Body of pancreas (tissue), 4 donors: ENCODE data around the gene FABP1.

ENCODE experiments used
- CTCF ChIP-seq, 7 experiments: fragments of 450-650 bp in 4 of 7; fragments of 200-600 bp in 3 of 7; sonication (generic) in 3 of 7; IDR thresholded peaks; one replicate each; pipeline ENCODE4 v1.5.1; 2016 to 2019; ENCODE audit warnings: antibody characterized with exemption in 7 of 7
- POLR2A ChIP-seq, 3 donors: fragments of 450-650 bp; IDR thresholded peaks; one replicate each; pipeline ENCODE4 v1.6.1; 2016; ENCODE audit warnings: antibody characterized with exemption in 3 of 3, mild to moderate bottlenecking in 2 of 3

DNA sequence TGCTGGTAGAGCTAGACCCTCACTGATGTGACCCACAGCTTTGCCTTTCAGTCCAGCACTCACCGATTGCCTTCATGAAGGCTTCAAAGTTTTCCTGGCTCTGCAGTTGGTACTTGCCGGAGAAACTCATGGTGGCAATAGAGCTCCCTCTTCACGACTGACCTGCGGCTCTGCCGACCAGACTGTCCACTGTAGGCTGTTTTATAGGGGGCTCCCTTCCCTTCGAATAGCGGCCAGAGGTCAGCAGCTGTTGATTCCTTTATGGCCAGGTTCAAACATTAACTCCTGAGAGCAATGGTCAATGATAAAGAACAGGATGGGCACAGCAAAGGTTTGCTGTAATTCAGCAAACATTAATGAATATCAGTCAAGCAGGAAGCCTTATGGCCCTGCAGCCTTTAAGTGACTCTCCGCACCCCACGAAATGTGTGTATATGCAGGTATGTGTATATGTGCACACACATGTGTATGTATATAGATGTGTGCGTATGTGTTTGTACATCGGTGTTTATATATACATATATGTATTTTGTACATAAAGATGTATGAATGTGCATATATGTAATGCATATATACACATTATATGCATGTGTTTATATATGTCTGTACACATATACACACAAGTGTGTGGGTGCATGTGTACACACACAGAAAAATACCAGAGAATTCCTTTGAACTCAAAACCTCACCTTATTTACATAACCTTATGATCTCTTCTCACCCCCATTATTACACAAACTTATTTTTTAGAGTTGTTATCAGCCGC lies at the start of gene FABP1:
- no peak for TF ChIP-seq POLR2A (IDR thresholded peaks at IDR 0.05)
- no peak for TF ChIP-seq CTCF (IDR thresholded peaks at IDR 0.05)
